Stimulated activated CD4-positive, alpha-beta T cell treated with anti-CD3 and anti-CD28 coated beads, TNF-alpha, amount 100 ng/mL, for 1 hour (primary cell): Measurements from ENCODE around the gene ROR1.

Experiments
- DNase-seq, 3 donors: peaks; one replicate each; pipeline ENCODE4 v3.0.0-alpha.2; 2020; ENCODE audit warnings: low read depth in 3 of 3, low spot score in 1 of 3

Gene ROR1

DNA sequence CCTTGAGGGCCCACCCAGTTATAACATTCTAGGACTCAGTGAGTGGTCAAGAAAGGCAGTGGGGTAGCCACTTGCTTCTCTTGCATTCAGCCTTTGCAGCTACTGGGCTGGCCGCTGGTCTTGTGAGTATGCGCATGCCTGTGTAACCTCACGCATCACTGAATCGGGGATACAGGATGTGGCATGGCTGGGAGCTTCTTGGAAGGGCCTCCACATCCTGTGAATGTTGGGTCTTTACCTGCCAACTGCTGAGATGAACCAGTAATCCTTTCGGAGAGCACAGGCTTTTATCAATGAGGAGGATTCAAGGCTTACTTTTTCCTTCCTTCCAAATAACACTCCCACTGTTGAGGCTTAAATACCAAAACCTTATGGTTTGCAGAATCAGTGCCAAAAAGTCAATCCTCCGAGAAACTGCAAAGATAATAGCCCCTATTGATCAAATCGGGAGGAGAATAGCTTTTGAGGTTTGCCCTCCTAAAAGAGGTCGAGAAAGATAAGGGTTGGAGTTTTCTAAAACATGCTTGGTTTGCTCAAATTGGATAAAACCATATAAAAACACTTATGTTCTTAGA lies 230.7 kb downstream of the ROR1 start:
- DNase-seq = no peak

DNA sequence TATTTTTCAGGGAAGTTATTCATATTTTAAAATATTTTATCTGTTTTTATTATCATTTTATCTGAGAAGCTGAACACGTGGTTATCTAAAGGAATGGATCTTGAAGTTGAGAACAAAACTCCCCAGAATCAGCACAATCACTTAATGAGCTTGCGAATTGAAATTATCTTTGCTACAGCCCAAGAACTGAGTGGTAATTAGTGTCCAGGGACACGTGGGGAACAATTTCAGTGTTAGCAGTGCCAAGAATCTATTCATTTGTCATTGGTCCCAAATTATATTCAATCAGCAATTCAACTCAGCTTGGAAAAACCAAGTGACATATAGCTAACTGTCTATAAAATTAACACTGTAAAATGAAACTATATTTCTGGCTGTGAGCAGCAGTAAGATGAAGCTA lies 232.0 kb downstream of the ROR1 start:
- DNase-seq = no peak

DNA sequence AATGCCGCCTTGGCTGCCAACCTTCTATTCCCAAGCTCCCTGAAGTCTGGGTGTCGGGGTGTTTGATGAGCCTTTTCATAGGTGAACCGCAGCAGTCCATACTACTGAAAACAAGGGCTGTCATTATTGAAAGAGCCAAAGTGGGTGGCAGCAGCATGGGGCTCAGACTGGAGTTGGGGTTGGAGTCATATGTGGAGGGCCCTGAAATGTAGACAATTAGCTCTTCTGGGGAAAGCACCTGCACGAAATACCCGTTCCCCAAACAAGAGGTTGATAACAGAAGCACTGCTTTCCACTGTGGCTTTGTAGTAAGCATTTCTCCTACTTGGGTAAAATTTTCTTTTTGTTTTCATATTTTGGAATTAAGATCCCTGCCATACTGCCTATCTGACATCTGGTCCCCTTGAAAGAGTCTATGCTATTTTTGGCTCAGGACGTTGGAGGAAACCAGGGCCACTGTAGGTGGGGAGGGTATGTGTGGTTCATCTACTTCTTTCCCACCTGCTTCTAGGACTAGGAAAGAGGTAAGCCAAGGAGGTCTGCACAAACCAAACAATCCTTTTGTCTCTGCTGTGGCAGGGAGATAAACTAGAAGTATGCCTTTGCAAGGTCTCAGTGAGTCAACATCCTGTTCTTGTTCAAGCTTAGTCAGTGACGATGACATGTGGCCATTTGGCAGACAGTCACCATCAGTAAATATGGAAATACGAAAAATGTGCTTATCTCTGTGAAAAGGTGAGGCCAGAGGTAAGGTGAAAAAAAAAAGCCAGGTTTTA lies 232.6 kb downstream of the ROR1 start:
- no peak for DNase-seq

DNA sequence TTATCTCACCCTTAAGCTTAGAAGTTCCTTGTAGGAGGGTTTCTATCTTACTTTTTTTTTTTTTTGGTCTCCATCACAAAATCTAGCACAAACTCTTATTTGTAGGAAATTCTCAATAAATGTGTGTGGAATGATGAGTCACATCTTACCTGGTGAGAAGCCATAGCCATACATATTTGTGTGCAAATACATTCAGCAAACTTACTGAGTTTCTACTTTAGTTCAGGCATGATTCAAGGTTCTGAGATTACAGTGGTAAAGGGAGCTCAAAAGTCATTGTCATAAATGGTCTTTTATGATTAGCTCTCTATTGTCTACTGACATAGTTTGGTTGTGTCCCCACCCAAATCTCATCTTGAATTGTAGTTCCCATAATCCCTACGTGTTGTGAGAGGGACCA lies 236.5 kb downstream of the ROR1 start:
- no peak for DNase-seq

DNA sequence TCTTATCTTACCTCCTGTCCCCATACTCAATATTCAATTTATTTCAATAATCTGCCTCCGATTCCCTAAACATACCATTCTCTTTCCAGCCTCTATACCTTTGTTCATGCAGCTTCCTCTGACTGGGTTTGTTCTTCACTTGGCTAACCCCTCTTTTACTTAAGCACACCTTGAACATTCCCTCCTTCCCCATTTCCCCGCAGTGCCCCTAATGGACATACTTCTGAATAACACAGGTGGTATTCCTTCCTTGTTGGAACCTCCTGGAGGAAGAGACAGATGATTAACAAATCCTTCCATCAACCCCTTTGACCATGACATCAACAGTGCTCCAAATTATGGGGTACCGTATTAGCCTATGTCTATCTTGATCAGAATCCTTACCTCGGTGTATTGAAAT lies 239.6 kb downstream of the ROR1 start:
- no peak for DNase-seq

DNA sequence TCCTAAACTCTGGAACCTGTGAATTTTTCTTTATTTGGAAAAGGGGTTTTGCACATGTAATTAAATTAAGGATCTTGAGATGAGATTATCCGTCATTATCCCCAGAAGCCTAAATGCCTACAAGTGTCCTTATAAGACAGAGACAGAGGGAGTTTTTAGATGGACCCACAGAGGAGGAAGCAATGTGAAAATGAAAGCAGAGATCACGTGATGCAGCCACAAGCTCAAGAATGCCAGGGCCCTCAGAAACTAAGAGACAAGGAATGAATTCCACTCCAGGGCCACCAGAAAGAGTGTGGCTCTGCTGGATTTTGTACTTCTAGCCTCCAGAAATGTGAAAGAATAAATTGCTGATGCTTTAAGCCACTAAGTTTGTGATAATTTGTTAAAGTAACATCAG lies 246.0 kb downstream of the ROR1 start:
- DNase-seq = no peak

DNA sequence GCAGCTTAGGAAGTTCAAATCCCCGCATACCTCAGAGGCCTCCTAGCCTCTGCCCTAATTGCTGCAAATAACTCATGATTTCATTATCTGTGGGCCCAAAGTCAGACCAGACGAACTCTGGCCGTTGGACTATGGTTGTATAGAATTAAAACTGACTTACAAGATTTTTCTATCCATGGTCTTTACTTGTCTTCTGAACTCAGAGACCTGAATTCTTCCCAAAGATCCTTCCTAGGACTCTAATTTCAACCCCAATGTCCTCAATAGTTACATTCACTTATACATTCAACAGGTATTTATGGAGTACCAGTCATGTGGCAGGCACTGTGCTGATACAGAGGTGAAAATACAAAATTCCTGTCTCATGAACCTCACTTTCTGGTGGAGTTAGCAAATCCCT lies 247.2 kb downstream of the ROR1 start:
- DNase-seq = no peak

DNA sequence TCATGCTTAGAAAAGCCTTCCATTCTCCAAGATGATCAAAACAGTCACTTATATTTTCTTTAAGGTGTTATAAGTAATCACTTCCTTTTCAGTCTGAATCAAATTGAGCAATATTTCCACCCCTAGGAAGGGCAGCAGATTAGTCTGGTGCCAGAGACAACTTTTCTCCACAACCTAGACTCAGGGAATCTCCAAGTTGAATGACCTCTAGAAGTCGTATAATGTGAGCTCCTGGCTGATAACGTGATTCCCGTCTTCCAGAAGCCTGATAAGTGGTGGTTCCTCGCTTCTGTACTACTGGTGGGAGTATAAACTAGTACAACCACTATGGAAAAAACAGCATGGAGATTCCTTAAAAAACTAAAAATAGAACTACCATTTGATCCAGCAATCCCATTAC lies 251.2 kb downstream of the ROR1 start:
- DNase-seq = no peak

DNA sequence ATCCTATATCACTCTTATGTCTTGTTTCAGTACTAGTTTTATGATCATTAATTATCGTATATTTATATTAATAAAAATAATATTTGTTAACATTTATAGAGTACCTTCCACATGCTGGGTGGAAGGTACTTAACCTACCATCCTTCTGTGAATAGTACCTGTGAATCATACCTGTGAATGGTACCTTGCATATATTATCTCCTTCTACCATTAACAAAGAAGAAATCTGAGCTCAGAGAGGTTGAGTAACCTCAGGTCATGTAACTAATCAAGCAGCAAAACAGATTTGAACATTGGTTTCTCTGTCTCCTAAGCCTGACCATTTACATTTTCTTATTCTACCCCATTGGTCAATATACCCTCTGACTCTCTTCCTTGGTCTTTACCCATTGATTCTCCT lies 255.2 kb downstream of the ROR1 start:
- DNase-seq = no peak

DNA sequence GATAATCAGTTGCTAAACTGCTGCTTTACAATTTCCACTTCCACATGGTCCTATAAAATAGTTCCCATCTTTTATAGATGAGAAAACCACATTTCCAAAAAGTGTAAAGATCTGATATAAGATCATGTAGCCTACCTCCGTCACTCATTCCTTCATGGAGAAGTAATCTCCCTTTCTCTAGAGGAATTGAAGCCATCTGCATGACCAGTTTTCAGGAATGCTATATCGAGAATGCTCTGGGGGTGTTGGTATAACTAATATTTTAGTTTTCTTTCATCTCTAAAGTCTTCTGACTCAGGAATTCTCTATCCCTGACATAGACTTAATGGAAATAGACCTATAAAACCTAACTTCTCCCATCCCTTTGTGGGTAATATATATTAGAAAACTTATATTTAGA lies 256.6 kb downstream of the ROR1 start:
- DNase-seq = no peak

DNA sequence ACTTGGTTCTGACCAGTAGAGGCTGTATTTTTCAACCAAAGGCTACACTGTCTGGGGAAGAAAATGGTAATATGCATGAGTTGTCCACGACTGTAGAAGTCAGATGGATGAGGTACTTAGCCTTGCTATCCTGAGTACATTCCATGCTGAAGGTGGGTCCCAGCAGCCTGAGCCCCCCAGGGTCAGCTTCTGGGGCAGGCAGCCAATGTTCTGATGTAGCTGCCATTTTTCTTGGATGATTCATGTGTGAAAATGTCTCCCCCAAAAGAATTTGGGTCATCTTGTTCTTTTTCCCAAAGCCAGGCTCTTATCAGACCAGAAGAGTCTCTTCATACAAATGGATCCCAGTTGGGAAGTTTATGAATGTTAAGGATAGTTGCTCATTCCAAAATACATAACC lies 257.4 kb downstream of the ROR1 start:
- DNase-seq = no peak

DNA sequence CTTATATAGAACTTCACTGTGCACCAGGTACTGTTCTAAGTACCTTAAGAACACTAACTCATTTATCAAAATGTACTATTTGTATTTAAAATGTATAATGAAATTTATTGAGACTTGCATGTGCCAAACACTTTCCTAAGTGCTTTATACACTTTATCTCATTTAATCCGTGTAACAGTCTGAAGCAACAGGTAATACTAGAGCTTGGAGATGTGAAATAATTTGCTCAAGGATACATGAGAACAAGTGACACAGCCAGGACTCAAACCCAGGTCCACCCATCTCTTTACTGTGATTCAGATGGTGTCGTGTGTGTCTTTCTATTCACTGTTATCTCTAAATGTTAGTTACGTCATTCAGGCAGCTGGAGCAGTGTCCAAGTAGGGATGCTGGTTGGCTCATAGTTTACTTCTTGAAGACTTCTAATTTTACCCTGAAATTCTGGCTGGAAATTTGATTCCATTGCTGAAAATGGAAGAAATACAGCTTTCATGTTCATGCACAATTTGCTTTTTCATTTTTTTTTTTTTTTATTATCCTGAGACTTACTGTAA lies 259.9 kb downstream of the ROR1 start:
- DNase-seq = no peak

DNA sequence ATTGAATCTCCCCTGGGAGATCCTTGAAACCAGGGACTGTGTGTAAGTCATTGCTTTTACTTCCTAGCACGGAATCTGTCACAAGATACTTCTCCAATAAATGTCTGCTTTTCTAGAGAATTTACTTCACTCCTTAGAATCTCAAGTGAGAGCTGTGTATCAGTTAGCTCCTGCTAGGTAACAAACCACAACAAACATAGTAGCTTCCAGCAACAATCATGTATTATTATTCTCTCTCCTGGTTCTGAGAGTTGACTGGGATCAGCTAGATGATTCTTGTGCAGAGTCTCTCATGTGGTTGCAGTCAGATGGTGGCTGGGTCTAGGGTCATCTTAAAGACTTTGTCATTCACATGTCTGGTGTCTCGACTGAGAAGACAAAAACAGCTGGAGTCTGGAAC lies 262.7 kb downstream of the ROR1 start:
- no peak for DNase-seq

DNA sequence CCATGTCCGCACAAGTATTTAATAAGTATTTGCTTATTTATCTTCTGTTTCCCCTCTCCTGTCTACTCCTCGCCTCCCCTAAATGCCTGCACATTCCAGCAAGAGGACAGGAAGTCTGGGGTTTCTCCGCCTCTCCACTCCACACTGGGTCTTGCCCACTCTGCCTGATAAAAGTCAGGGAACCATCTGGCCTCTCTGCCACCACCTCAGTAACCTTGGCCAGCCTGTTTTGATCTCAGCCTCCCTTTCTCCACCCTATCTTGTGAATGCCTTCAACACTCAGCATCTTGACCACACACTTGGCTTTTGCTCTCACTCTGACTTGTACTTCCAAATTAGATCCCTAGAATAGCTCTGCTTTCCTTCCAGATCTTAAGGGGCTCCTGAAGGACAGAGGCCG lies 264.3 kb downstream of the ROR1 start:
- DNase-seq = no peak

DNA sequence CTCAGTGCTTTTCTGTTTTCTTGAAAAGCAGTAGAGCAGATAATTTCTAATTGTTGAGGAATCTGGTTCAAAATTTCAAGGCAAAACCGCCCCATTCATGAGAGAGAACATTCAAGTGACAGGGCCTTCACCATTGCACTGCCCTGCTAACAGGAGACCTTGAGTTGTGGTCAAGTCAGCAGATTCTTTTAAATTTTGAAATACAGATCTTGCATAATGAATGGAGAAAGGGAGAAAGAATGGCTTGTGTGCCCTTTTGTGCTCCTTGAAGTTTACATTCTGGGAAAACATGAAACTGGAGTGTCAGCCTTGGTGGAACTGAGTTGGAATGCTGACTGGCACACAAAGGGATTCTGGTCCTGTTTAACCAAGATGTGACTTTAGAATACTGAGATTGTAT lies 265.1 kb downstream of the ROR1 start:
- no peak for DNase-seq

DNA sequence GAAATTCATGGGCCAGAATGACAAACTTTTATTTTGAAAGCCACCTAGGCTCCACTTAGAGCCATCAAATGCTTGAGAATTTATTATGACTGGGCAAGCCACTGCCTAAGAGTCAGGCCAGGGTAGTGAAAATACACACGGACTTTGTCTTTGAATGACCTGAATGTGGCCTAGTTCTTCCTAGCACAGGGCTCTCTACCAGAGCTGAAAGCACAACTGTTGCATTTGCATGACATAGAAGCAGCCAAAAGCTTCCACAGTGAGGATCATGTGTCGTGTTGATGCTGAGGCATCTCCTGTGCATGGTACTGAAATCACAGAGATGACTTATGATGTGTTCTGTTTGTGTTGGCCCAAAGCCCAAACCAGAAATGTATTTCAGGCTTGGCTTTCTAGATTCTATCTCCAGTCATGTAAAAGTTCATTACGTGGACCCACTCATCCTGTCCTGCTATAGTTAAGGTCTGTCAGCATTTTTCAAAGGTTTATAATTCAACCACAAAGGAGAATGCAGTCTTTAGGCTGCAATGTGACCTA lies 265.6 kb downstream of the ROR1 start:
- no peak for DNase-seq

DNA sequence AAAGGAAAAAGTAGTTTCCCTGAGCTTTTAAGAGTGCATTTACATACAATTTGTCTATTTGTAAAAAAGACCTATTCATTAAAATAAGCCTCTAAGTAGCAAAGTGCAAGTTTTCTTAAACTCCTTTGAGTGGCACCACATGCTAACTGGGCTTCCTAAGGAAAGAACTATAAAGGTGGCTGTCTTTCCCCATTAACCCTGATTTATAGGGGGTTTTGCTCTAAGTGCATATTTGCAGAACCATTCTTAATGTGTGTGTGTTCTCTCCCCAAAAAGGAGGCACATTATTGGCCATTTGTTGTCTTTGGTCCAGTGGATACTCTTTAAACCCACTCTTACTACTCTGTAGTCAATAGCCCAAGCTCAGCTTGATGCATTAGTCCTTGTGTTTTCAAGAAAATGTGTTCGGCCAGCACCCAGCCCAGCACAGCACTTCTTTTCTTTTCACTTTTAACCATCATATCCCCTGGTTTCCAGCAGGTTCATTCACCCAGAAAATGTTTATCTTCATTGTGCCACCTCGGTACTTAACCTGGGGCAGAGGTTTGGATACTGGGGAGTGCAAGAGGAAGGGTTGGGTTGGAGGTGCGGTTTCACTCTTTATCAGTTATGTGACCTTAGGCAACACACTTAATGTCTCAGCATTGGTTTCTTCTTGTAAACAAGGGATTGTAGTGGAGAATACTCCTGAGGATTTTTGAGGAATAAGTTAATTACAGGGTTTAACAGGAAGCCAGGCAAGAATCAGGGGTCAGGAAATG lies 267.7 kb downstream of the ROR1 start:
- DNase-seq = no peak

DNA sequence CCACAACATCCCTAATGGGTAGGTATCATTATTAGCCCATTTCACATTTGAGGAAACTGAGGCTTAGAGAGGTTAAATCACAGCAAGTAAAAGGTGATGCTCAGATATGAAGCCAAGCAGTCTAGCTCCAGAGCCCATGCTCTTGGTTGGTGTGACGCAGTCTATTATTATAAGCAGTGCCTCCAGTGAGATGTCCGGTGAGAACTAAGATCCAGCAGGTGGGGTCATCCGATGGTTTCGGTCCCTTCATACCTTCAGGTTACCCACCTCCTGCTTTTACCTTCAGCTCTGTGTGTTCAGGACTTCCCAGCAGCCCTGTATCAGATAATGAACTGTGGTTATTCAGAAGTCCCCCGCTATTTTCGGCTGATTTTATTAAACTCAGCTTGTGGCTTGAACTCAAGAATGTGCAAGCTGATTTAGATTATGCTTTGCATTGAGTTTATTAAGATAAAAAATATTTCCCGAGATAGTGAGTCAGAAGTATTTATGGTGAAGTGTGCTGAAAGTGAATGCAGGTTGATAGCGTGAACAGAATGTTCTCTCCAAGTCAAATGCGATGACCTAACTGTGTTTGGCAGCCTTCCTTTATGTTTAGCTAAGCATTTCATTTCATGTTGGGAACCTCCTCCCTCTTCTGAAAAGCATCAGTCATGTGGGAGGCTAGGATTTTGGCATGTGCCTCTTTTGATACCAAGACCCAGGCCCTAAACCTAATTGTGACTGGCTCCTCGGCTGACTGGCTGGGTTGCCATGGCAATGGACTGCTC lies 268.7 kb downstream of the ROR1 start:
- no peak for DNase-seq

DNA sequence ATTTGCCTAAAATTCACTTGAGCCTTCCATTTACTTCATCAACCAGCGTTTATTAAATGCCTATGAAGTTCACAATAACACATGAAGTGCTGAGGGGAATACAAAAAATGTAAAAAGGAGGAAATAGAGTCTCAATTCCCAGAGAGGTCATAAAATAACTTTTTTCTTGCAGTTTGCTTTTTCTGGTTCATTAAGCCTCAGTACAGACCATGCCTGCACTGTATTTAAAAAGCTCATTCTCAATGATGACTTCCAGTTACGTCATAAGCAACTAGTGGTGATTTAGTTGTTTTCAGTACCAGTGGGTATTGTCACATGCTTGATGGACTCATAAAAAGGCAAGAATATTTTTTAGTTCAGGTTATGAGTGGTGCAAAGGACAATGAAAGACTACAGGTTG lies 269.5 kb downstream of the ROR1 start:
- DNase-seq = no peak

DNA sequence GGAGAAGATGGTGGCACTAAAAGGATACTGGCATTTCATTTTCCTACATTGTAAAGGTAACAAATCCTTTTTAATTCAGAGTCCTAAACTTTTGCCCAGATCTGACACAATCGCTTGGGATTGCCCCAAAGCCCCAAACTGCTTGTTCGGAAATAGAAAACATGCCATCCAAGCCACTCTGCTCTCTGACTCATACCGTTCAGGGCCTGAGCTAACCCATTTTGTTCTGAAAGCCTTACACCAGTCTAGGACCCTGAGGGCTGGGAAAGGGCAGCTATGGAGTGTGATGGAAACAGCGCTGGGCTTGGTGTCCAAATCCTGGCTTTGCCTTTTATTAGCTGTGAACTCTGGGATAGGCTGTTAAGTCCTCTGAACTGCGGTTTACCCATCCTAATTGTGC lies 270.2 kb downstream of the ROR1 start:
- DNase-seq = no peak

DNA sequence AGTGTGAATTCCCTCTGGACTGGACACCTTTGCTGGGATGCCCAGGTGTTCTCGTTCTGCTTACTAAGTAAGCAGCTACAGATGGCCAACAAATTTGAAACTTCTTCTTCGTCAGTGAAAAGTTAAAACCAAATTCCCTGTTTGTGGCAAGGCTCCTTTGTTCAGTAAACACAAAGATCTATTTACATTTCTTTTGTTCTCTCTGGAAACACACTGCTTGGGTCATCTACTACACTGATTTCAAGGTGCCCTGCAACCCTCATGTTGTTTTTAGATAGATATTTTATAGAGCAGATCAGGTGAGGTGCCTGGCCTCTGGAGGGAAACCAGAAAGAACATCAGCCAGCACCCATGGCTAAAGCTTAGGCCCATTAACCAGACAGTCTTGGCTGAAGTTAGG lies 272.4 kb downstream of the ROR1 start:
- DNase-seq = no peak
